Measurements from ENCODE around the gene DMPK.

GRCh38 chr19:45804140-45804958 lies 22.1 kb upstream of the DMPK start:
- no peak for TF ChIP-seq EZH2phosphoT487 (IDR thresholded peaks at IDR 0.05; ENCODE audit: borderline replicate concordance, low read depth, low read length)
- TF ChIP-seq CTCF (conservative IDR thresholded peaks at IDR 0.05; ENCODE audit: low read length) = no peak
